Measurements from ENCODE around the gene RIN3.

DNA sequence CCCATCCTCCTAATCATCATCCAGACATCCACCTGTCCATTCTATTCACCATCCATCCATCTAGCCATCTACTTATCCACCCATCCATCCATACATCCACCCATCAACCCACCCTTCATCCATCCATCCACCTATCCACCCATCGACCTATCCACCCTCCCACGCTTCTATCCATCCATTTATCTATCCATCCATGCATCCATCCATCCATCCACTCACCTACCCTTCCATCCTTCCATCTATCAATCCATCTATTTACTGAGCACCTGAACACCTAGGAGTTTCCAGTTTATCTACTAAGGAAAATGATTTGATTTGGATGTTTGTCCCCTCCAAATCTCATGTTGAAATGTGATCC lies 7.5 kb downstream of the RIN3 start:
- TF ChIP-seq, protein P1, sequence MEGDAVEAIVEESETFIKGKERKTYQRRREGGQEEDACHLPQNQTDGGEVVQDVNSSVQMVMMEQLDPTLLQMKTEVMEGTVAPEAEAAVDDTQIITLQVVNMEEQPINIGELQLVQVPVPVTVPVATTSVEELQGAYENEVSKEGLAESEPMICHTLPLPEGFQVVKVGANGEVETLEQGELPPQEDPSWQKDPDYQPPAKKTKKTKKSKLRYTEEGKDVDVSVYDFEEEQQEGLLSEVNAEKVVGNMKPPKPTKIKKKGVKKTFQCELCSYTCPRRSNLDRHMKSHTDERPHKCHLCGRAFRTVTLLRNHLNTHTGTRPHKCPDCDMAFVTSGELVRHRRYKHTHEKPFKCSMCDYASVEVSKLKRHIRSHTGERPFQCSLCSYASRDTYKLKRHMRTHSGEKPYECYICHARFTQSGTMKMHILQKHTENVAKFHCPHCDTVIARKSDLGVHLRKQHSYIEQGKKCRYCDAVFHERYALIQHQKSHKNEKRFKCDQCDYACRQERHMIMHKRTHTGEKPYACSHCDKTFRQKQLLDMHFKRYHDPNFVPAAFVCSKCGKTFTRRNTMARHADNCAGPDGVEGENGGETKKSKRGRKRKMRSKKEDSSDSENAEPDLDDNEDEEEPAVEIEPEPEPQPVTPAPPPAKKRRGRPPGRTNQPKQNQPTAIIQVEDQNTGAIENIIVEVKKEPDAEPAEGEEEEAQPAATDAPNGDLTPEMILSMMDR (IDR thresholded peaks at IDR 0.05), result no peak
- no peak for TF ChIP-seq ZFX (IDR thresholded peaks at IDR 0.05; ENCODE audit: borderline replicate concordance)
